ENCODE results near the gene ANKRD34B. TPM values are rescaled to one million over a fixed set of nuclear protein-coding genes. Genes with fewer than 3 reads are reported as not detected.

Gene ANKRD34B
- not detected for total RNA-seq (ENCODE audit: unreplicated experiment)
- long read RNA-seq, result 0 reads

GRCh38 chr5:80569961-80570786 is at the start of gene ANKRD34B:
Gene ANKRD34B, minus strand, starts transcription at chr5:80570280. Its CDS starts 10,261 bp downstream, at chr5:80560019.
- H3K36me3 Mint-ChIP-seq (ENCODE audit: unreplicated experiment), result no peaks in the 10 kb centered on the region
- TF ChIP-seq CTCF (IDR thresholded peaks at IDR 0.05; ENCODE audit: partially characterized antibody, unreplicated experiment), result no peak
- H3K27me3 Mint-ChIP-seq (ENCODE audit: unreplicated experiment), result peaks cover 9% of the 10 kb centered on the region
- peak; percentile 63 for DNase-seq
- peaks cover 3% of the 10 kb centered on the region for H3K4me1 Mint-ChIP-seq (ENCODE audit: low read depth, unreplicated experiment)
- peak within 1 kb of the TSS; percentile 88 for H3K4me3 Mint-ChIP-seq (ENCODE audit: unreplicated experiment)
- no peak within 1 kb of the TSS for H3K27ac Mint-ChIP-seq (ENCODE audit: unreplicated experiment)
- H3K9me3 Mint-ChIP-seq (ENCODE audit: unreplicated experiment), result no peaks in the 10 kb centered on the region

- no peak for DNase-seq
- Mint-ChIP-seq H3K9me3 (ENCODE audit: unreplicated experiment) (no peaks in the 10 kb centered on the region), H3K4me1 (ENCODE audit: low read depth, unreplicated experiment) (peaks cover under 1% of the 10 kb centered on the region), H3K27me3 (ENCODE audit: unreplicated experiment) (no peaks in the 10 kb centered on the region), H3K4me3 (ENCODE audit: unreplicated experiment) (no peak overlapping the region), H3K27ac (ENCODE audit: unreplicated experiment) (no peak overlapping the region), H3K36me3 (ENCODE audit: unreplicated experiment) (no peaks in the 10 kb centered on the region)
- TF ChIP-seq CTCF (IDR thresholded peaks at IDR 0.05; ENCODE audit: partially characterized antibody, unreplicated experiment), result no peak
These were observed 49.0 kb upstream of the ANKRD34B start for GRCh38 chr5:80619086-80619485.

GRCh38 chr5:80618438-80618837 is 48.4 kb upstream of the ANKRD34B start:
- no peaks in the 10 kb centered on the region for H3K27me3 Mint-ChIP-seq (ENCODE audit: unreplicated experiment)
- no peak for TF ChIP-seq CTCF (IDR thresholded peaks at IDR 0.05; ENCODE audit: partially characterized antibody, unreplicated experiment)
- no peak for DNase-seq
- no peak overlapping the region for H3K27ac Mint-ChIP-seq (ENCODE audit: unreplicated experiment)
- H3K4me3 Mint-ChIP-seq (ENCODE audit: unreplicated experiment), result no peak overlapping the region
- no peaks in the 10 kb centered on the region for H3K9me3 Mint-ChIP-seq (ENCODE audit: unreplicated experiment)
- H3K36me3 Mint-ChIP-seq (ENCODE audit: unreplicated experiment), result no peaks in the 10 kb centered on the region
- no peaks in the 10 kb centered on the region for H3K4me1 Mint-ChIP-seq (ENCODE audit: low read depth, unreplicated experiment)

GRCh38 chr5:80615266-80615914 is 45.3 kb upstream of the ANKRD34B start:
- H3K36me3 Mint-ChIP-seq (ENCODE audit: unreplicated experiment), result no peaks in the 10 kb centered on the region
- no peak overlapping the region for H3K27ac Mint-ChIP-seq (ENCODE audit: unreplicated experiment)
- no peak overlapping the region for H3K4me3 Mint-ChIP-seq (ENCODE audit: unreplicated experiment)
- H3K4me1 Mint-ChIP-seq (ENCODE audit: low read depth, unreplicated experiment), result no peaks in the 10 kb centered on the region
- no peaks in the 10 kb centered on the region for H3K9me3 Mint-ChIP-seq (ENCODE audit: unreplicated experiment)
- TF ChIP-seq CTCF (IDR thresholded peaks at IDR 0.05; ENCODE audit: partially characterized antibody, unreplicated experiment), result no peak
- DNase-seq, result no peak
- no peaks in the 10 kb centered on the region for H3K27me3 Mint-ChIP-seq (ENCODE audit: unreplicated experiment)

- Mint-ChIP-seq H3K36me3 (ENCODE audit: unreplicated experiment) (no peaks in the 10 kb centered on the region), H3K27me3 (ENCODE audit: unreplicated experiment) (no peaks in the 10 kb centered on the region), H3K27ac (ENCODE audit: unreplicated experiment) (no peak overlapping the region), H3K4me3 (ENCODE audit: unreplicated experiment) (no peak overlapping the region), H3K9me3 (ENCODE audit: unreplicated experiment) (no peaks in the 10 kb centered on the region), H3K4me1 (ENCODE audit: low read depth, unreplicated experiment) (no peaks in the 10 kb centered on the region)
- TF ChIP-seq CTCF (IDR thresholded peaks at IDR 0.05; ENCODE audit: partially characterized antibody, unreplicated experiment), result no peak
- no peak for DNase-seq
These were observed 39.6 kb upstream of the ANKRD34B start for GRCh38 chr5:80609692-80610091.
